H1 (cell line): ENCODE data around the gene SHISAL1. TPM values are rescaled to one million over a fixed set of nuclear protein-coding genes. Genes with fewer than 3 reads are reported as not detected.

Experiments used
- SAP30 ChIP-seq: fragments of 300-600 bp; sonication (generic); IDR thresholded peaks from 2 replicates; pipeline ENCODE4 v1.7.1; 2012; ENCODE audit warnings: low read length, moderate library complexity, mild to moderate bottlenecking, inconsistent platforms; ENCODE audit not compliant: insufficient read depth, insufficient replicate concordance
- SUZ12 ChIP-seq: fragments of 200-600 bp; sonication (generic); IDR thresholded peaks from 2 replicates; pipeline ENCODE4 v1.6.1; 2012; ENCODE audit warnings: mild to moderate bottlenecking, inconsistent platforms, low read length, moderate library complexity, mixed read lengths
- TCF12 ChIP-seq: IDR thresholded peaks from 2 replicates; pipeline ENCODE4 v1.6.1; 2011; ENCODE audit warnings: low read depth, mild to moderate bottlenecking, low read length
- polyA plus RNA-seq, 7 experiments: library from polyadenylated mRNA; depleted of rRNA in 3 of 7; stranded (reverse) in 5 of 7; unstranded in 2 of 7; fragments of >200 nt in 5 of 7; fragments of 200-250 nt in 2 of 7; gene quantifications; 1 replicate in 5 of 7; 2 replicates in 1 of 7; 4 replicates in 1 of 7; pipeline versions ENCODE4 v1.2.1 to v1.2.3, GENCODE V29; 2011 to 2013; ENCODE audit warnings: missing spikeins in 2 of 7, mixed read lengths in 2 of 7
- total RNA-seq: library from RNA; stranded (reverse); fragmentation: NEBNext Ultra II Directional; extraction: Animal tissue kit (Norgen Biotek cat#: 25700); gene quantifications from 2 replicates; pipeline ENCODE4 v1.2.1, GENCODE V29; 2021

The SHISAL1 gene
- total and polyA plus RNA-seq, 2 of the 8 experiments (the other 6 are each of a cell fraction or from before 2014, with no cell fraction given) = 3.7 to 5.8 TPM

DNA sequence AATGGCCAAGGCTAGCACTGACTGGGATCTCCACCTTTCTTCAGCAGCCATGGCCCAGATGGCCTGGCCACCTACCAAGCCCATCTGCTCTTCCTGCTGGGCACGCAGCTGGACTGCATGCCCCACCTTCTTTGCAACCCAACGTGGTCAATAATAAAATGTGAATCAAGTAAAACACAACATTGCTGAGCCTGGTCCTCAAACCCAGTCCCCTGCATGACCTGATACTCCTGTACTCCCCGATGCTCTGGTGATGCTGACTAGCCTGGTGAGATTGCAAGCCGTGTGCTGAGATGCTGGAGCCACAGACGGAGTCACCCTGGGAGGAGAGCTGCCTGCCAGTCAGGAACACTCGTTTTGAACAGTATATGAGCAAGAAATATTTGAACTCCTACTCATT is 98.0 kb downstream of the SHISAL1 start (continued):
- TF ChIP-seq SAP30 (no peak), TCF12 (no peak), SUZ12 (no peak)
